Fibroblast of pulmonary artery (primary cell): Measurements from ENCODE around the gene PTMS.

Experiments used
- DNase-seq: peaks from one replicate; pipeline ENCODE4 v3.0.0-alpha.2; 2010; ENCODE audit warnings: low read depth
- H3K4me3 ChIP-seq: replicated peaks from 2 replicates; pipeline ENCODE4 v1.5.1; 2011; ENCODE audit warnings: low read depth, mild to moderate bottlenecking, control low read depth, low read length, moderate library complexity
- TF ChIP-seq, protein P1 (sequence below): IDR thresholded peaks from 2 replicates; pipeline ENCODE4 v1.5.1; 2011; ENCODE audit warnings: mild to moderate bottlenecking, control low read depth, low read length, inconsistent platforms; ENCODE audit errors: missing control alignments

The PTMS gene

DNA sequence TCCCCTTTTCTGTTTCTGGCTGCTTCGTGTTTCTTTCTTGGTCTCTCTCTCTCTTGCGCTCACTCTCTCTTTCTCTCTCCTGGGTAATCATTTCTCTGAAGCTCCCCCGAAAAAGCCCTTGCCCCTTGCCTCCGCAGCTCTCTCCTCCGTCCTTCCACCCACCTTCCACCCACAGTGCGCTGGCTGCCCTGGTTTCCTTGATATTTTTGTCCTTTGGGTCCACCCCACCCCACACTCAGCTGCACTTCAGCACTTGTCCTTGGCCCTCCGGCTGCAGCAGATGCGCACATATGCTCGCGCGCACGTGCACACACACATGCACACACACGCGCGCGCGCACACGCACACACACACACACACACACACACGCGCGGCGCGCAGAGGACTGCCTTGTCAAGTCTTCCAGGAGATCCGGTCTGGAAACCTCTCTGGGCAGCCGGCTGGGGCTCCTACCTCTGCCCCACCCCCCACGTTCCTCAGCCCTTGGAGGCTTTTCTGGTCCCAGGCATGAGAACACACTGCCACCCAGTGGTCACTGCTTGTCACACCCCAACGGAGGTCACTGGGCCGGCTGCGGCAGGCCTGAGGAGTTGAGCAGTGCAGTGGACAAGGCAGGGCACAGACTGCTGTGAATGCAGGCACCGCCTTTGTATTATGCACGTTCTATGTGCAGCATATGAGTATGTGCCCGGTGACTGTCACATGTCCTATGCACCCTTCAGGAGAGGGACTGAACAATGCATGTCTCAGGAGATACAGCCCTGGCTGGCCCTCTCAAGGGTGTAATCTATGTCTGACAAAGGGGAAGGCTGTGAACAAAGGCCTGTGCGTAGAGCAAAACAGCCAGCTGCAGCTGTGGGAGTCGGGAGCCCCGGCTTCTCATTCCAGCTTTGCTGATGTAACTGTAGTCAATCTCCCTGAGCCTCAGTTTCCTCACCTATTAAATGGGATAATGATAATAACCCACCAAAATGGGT, 12.7 kb downstream of the PTMS start:
- TF ChIP-seq, protein P1, sequence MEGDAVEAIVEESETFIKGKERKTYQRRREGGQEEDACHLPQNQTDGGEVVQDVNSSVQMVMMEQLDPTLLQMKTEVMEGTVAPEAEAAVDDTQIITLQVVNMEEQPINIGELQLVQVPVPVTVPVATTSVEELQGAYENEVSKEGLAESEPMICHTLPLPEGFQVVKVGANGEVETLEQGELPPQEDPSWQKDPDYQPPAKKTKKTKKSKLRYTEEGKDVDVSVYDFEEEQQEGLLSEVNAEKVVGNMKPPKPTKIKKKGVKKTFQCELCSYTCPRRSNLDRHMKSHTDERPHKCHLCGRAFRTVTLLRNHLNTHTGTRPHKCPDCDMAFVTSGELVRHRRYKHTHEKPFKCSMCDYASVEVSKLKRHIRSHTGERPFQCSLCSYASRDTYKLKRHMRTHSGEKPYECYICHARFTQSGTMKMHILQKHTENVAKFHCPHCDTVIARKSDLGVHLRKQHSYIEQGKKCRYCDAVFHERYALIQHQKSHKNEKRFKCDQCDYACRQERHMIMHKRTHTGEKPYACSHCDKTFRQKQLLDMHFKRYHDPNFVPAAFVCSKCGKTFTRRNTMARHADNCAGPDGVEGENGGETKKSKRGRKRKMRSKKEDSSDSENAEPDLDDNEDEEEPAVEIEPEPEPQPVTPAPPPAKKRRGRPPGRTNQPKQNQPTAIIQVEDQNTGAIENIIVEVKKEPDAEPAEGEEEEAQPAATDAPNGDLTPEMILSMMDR: peak; percentile 92
- H3K4me3 ChIP-seq: peak overlapping the region; percentile 45

DNA sequence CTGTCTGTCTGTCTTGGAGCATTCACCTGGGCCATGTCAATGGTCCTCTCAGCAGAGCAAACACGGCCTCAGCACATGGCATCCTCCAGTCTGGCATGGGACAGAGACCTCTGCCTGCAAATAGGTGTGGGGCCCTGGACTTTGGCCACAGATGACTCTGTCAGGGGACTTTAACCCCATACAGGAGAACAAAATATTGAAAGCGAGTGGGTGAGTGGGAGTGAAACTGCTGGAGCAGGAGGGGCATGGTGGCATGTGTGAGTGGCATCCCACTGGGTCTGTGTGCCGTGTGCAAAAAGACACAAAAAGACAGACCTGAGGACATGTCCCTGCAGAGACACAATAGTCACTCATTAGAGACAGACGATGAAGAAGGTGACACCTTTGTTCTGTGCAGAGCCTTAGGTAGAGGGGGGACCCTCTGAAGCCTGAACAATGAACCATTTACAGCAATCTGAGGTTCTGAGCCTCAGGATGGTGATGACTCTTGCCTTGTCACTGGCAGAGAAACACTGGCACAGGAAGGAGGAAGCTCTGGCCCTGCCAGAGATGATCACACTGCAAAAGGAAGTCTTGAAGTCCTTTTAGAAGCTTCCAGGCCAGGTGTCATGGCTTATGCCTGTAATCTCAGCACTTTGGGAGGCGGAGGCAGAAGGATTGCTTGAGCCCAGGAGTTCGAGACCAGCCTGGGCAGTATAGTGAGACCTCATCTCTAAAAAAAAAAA, 13.7 kb downstream of the PTMS start:
- H3K4me3 ChIP-seq: no peak overlapping the region
- no peak for DNase-seq
- TF ChIP-seq, protein P1: no peak

More for the DNA sequence above, 12.7 kb downstream of the PTMS start:
- peak; percentile 95 for DNase-seq

DNA sequence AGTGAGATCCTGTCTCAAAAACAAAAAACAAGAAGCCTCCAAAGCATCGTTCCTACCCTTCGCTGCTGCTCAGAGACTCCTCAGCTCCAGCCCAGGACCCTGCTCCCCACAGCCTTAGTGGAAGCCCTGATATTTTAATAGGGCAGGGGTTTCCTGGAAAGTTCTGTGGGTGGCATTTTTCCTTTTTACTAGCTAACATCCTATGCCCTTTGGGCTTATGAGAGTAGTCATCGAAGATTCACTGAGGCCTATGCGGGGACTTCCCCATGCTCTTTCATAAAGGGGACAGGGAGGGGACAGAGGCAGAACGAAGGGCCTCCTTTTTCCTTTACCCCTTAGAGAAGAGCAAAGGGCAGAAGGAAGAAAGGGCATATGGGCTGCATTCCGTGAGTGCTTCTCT, 14.4 kb downstream of the PTMS start:
- no peak for DNase-seq
- TF ChIP-seq, protein P1: no peak

DNA sequence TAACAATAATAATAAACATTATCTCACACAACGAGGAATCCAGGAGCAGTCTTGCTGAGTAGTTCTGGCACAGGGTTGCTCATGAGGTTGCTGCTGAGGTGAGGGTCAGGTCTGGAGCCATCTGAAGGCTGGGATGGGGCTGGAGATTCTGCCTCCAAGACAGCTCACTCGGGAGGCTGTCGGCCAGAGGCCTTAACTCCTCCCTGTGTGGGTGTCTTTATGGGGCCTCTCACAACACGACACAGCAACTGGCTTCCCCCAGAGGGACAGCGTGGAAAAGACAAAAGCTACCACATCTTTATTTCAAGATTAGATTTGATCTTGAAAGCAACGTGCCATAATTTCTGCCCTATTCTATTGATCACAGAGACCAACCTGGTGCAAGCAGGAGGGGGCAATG, 16.0 kb downstream of the PTMS start:
- no peak overlapping the region for H3K4me3 ChIP-seq
- DNase-seq: no peak
- TF ChIP-seq, protein P1: no peak

More for the DNA sequence above, 14.4 kb downstream of the PTMS start:
- H3K4me3 ChIP-seq: no peak overlapping the region

DNA sequence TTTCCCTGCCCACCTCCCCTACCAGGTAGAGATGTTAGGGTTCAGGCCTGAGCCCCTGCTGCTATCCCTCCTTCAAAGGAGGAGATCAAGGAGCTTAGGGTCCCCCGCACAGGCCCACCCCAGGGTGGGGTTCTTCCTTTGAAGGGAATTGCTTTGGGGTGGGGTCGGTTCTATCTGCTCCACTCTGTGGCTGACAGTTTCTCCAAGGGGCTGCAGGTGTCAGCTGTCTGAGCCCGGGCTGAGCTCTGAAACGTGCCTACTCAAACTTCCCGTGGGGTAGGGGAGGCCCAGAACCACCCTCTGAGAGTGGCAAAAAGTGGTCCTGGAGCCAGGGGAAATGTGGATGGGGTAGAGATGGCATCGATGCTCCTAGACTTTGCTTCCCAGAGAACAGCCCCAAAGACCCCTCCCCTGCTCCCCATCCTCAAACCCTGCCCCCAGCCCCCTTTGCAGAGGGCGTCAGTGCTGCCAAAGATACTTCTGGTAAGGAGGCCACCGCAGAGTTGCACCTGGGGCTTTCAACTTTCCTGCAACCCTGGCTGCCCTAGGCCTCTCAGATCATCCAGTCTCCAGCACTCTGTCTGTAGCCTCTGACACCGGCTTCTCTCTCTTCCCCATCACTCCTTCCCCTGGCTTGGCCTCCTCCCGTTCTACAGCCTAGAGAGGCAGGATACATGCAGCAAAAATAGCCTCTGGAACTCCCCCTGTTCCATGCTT, 16.8 kb downstream of the PTMS start:
- TF ChIP-seq, protein P1: no peak
- H3K4me3 ChIP-seq: no peak overlapping the region
- DNase-seq: no peak

DNA sequence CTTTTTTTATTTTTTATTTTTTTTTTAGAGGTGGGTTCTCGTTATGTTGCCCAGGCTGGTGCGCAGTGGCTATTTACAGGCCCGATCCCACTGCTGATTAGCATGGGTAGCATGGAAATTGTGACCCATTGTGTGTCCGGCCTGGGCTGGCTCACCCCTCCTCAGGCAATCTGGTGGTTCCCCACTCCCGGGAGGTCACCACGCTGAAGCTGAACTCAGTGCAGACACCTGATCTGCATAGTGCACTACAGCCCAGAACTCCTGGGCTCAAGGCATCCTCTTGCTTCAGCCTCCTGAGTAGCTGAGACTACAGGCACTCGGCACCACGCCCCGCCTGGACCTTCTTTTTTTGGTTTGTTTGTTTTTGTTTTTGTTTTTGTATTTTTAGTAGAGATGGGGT, 17.7 kb downstream of the PTMS start:
- no peak for DNase-seq
- TF ChIP-seq, protein P1: no peak
- H3K4me3 ChIP-seq: no peak overlapping the region
